ENCODE data around the gene PEX11G.

DNA sequence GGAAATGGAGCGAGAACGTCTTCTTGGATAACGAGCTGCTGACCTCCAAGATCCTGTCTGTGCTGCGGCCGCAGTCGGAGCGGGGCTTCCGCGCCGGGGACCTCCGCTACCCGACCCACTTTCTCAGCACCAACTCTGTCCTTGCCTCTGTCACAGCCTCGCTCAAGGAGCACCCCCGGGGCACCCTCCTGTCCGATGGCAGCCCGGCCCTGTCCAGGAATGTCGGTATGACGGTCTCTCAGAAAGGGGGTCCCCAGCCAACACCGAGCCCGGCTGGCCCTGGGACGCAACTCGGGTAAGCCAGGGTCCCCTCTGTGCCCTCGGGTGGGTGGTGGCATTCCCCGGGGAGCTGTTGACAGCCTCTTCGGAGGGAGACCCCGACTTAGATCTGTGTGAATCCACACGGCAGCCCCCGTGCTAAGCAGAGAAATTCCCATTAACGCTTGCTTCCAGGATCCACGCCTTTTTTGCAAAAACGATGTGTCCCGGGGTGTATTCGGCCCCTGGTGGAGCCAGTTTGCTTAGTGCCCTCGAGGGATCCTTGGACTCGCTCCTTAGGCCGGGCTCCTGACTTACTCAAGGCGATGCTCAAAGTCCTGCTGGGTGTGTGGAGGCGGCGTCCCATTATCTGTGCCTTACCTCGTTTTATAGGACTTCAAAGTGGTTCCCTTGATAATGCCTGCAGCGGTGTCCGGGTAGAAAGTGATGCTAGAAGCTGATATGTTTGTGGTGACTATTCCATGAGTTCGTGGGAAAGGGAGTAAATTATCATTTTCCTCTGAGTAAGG, 48.5 kb downstream of the PEX11G start:
- TF ChIP-seq CTCF (IDR thresholded peaks at IDR 0.05; ENCODE audit: poor library complexity, severe bottlenecking) (no peak), SMC3 (conservative IDR thresholded peaks at IDR 0.05; ENCODE audit: poor library complexity) (no peak), MXI1 (conservative IDR thresholded peaks at IDR 0.05; ENCODE audit: poor library complexity, severe bottlenecking) (no peak)
